Activated T-cell treated with anti-CD3 and anti-CD28 coated beads, Interleukin-2, amount 50 U/mL, for 48 hours (primary cell): ENCODE results near the gene JAK1.

Experiments used
- DNase-seq, 2 experiments: peaks; one replicate each; pipeline ENCODE4 v3.0.0-alpha.2; 2020

JAK1 gene

GRCh38 chr1:64917907-64918306 is 48.4 kb downstream of the JAK1 start:
- DNase-seq: no peak

GRCh38 chr1:64917328-64917861 is 49.0 kb downstream of the JAK1 start:
- DNase-seq: no peak

GRCh38 chr1:64915381-64916274 is 50.7 kb downstream of the JAK1 start:
- DNase-seq: no peak

GRCh38 chr1:64913361-64914015 is 52.9 kb downstream of the JAK1 start:
- DNase-seq: no peak

- no peak for DNase-seq
These were observed 54.2 kb downstream of the JAK1 start for GRCh38 chr1:64912191-64912590.

- no peak for DNase-seq
These were observed 55.0 kb downstream of the JAK1 start for GRCh38 chr1:64911326-64911725.

- DNase-seq: no peak
These were observed 57.3 kb downstream of the JAK1 start for GRCh38 chr1:64909031-64909430.

GRCh38 chr1:64908575-64908974 is 57.8 kb downstream of the JAK1 start:
- no peak for DNase-seq

- peak in 1 of 2 experiments; percentile 41 for DNase-seq
These were observed 59.9 kb downstream of the JAK1 start for GRCh38 chr1:64906447-64906846.

GRCh38 chr1:64903593-64903992 is 62.8 kb downstream of the JAK1 start:
- no peak for DNase-seq

GRCh38 chr1:64901663-64902062 is 64.7 kb downstream of the JAK1 start:
- no peak for DNase-seq

- DNase-seq: no peak
These were observed 65.4 kb downstream of the JAK1 start for GRCh38 chr1:64900916-64901315.

GRCh38 chr1:64898107-64898861 is 68.1 kb downstream of the JAK1 start:
- DNase-seq: peak; percentile 40 to 47

GRCh38 chr1:64896551-64896950 is 69.8 kb downstream of the JAK1 start:
- no peak for DNase-seq

- no peak for DNase-seq
These were observed 70.8 kb downstream of the JAK1 start for GRCh38 chr1:64895500-64895899.

GRCh38 chr1:64894438-64895196 is 71.7 kb downstream of the JAK1 start:
- DNase-seq: no peak

- DNase-seq: no peak
These were observed 72.4 kb downstream of the JAK1 start for GRCh38 chr1:64893921-64894320.

GRCh38 chr1:64892576-64893573 is 73.5 kb downstream of the JAK1 start:
- DNase-seq: no peak

- DNase-seq: no peak
These were observed 74.9 kb downstream of the JAK1 start for GRCh38 chr1:64891448-64891825.

- no peak for DNase-seq
These were observed 75.5 kb downstream of the JAK1 start for GRCh38 chr1:64890699-64891447.
